ENCODE measurements around the gene LYRM4.

The LYRM4 gene

GRCh38 chr6:5280920-5281319, 20.2 kb upstream of the LYRM4 start:
- H3K4me3 ChIP-seq (ENCODE audit: low read depth in 1 of 2, low read length in 1 of 2), result no peak overlapping the region
- no peak for TF ChIP-seq CTCF (IDR thresholded peaks at IDR 0.05)
- no peaks in the 10 kb centered on the region for H3K36me3 ChIP-seq
- H3K9me3 ChIP-seq, result no peaks in the 10 kb centered on the region
- no peak overlapping the region for H3K27ac ChIP-seq
- peaks cover 25 to 29% of the 10 kb centered on the region in 2 experiments for H3K4me1 ChIP-seq (ENCODE audit: control insufficient read depth in 1 of 2, insufficient read depth in 1 of 2, low read depth in 1 of 2, low read length in 1 of 2)
- H3K27me3 ChIP-seq, result no peaks in the 10 kb centered on the region

- Histone ChIP-seq H3K9me3 (no peaks in the 10 kb centered on the region), H3K27me3 (no peaks in the 10 kb centered on the region), H3K36me3 (no peaks in the 10 kb centered on the region), H3K4me1 (ENCODE audit: control insufficient read depth in 1 of 2, insufficient read depth in 1 of 2, low read depth in 1 of 2, low read length in 1 of 2) (peaks cover 25 to 29% of the 10 kb centered on the region in 2 experiments), H3K27ac (no peak overlapping the region), H3K4me3 (ENCODE audit: low read depth in 1 of 2, low read length in 1 of 2) (no peak overlapping the region)
- no peak for TF ChIP-seq CTCF (IDR thresholded peaks at IDR 0.05)
Measured at GRCh38 chr6:5279891-5280338, 19.2 kb upstream of the LYRM4 start.

GRCh38 chr6:5278565-5279120, 17.9 kb upstream of the LYRM4 start:
- Histone ChIP-seq H3K9me3 (no peaks in the 10 kb centered on the region), H3K4me3 (ENCODE audit: low read depth in 1 of 2, low read length in 1 of 2) (no peak overlapping the region), H3K27me3 (no peaks in the 10 kb centered on the region), H3K27ac (no peak overlapping the region), H3K4me1 (ENCODE audit: control insufficient read depth in 1 of 2, insufficient read depth in 1 of 2, low read depth in 1 of 2, low read length in 1 of 2) (peaks cover 25 to 29% of the 10 kb centered on the region in 2 experiments), H3K36me3 (no peaks in the 10 kb centered on the region)
- TF ChIP-seq CTCF (IDR thresholded peaks at IDR 0.05), result no peak

GRCh38 chr6:5278047-5278446, 17.3 kb upstream of the LYRM4 start:
- no peaks in the 10 kb centered on the region for H3K9me3 ChIP-seq
- no peak overlapping the region for H3K27ac ChIP-seq
- H3K36me3 ChIP-seq, result no peaks in the 10 kb centered on the region
- H3K4me1 ChIP-seq (ENCODE audit: control insufficient read depth in 1 of 2, insufficient read depth in 1 of 2, low read depth in 1 of 2, low read length in 1 of 2), result peaks cover 25 to 29% of the 10 kb centered on the region in 2 experiments
- no peak overlapping the region for H3K4me3 ChIP-seq (ENCODE audit: low read depth in 1 of 2, low read length in 1 of 2)
- TF ChIP-seq CTCF (IDR thresholded peaks at IDR 0.05), result no peak
- no peaks in the 10 kb centered on the region for H3K27me3 ChIP-seq

GRCh38 chr6:5277589-5277988, 16.8 kb upstream of the LYRM4 start:
- no peak overlapping the region for H3K27ac ChIP-seq
- H3K36me3 ChIP-seq, result no peaks in the 10 kb centered on the region
- H3K27me3 ChIP-seq, result no peaks in the 10 kb centered on the region
- TF ChIP-seq CTCF (IDR thresholded peaks at IDR 0.05), result no peak
- H3K4me3 ChIP-seq (ENCODE audit: low read depth in 1 of 2, low read length in 1 of 2), result no peak overlapping the region
- H3K4me1 ChIP-seq (ENCODE audit: control insufficient read depth in 1 of 2, insufficient read depth in 1 of 2, low read depth in 1 of 2, low read length in 1 of 2), result peaks cover 25 to 26% of the 10 kb centered on the region in 2 experiments
- H3K9me3 ChIP-seq, result no peaks in the 10 kb centered on the region
